ENCODE results near the gene PDE8B.

- TF ChIP-seq POLR2A (IDR thresholded peaks at IDR 0.05; ENCODE audit: borderline replicate concordance, extremely low read depth, insufficient read depth, insufficient read length) = no peak
- TF ChIP-seq, protein P1, sequence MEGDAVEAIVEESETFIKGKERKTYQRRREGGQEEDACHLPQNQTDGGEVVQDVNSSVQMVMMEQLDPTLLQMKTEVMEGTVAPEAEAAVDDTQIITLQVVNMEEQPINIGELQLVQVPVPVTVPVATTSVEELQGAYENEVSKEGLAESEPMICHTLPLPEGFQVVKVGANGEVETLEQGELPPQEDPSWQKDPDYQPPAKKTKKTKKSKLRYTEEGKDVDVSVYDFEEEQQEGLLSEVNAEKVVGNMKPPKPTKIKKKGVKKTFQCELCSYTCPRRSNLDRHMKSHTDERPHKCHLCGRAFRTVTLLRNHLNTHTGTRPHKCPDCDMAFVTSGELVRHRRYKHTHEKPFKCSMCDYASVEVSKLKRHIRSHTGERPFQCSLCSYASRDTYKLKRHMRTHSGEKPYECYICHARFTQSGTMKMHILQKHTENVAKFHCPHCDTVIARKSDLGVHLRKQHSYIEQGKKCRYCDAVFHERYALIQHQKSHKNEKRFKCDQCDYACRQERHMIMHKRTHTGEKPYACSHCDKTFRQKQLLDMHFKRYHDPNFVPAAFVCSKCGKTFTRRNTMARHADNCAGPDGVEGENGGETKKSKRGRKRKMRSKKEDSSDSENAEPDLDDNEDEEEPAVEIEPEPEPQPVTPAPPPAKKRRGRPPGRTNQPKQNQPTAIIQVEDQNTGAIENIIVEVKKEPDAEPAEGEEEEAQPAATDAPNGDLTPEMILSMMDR (IDR thresholded peaks at IDR 0.05 in 2 of 3, conservative IDR thresholded peaks at IDR 0.05 in 1 of 3; ENCODE audit: borderline replicate concordance in 1 of 3, insufficient read depth in 1 of 3, low read depth in 2 of 3, low read length in 2 of 3) = no peak
- no peak for TF ChIP-seq EZH2 (IDR thresholded peaks at IDR 0.05)
- TF ChIP-seq ZNF274 (IDR thresholded peaks at IDR 0.05; ENCODE audit: low read depth, low read length) = no peak
- TF ChIP-seq YY1 (IDR thresholded peaks at IDR 0.05; ENCODE audit: extremely low read depth, insufficient replicate concordance, low read depth, low read length) = no peak
- no peak for TF ChIP-seq RAD21 (IDR thresholded peaks at IDR 0.05; ENCODE audit: low read depth)
- no peak for TF ChIP-seq EGR1 (IDR thresholded peaks at IDR 0.05; ENCODE audit: low read depth)
- no peak for TF ChIP-seq REST (IDR thresholded peaks at IDR 0.05; ENCODE audit: low read depth)
- TF ChIP-seq CBX3 (IDR thresholded peaks at IDR 0.05; ENCODE audit: low read depth) = no peak
- TF ChIP-seq POLR2AphosphoS5 (IDR thresholded peaks at IDR 0.05; ENCODE audit: low read depth, low read length) = no peak
- TF ChIP-seq, protein P2, sequence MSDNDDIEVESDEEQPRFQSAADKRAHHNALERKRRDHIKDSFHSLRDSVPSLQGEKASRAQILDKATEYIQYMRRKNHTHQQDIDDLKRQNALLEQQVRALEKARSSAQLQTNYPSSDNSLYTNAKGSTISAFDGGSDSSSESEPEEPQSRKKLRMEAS (IDR thresholded peaks at IDR 0.05) = no peak
- no peak for TF ChIP-seq TCF7L2 (IDR thresholded peaks at IDR 0.05; ENCODE audit: borderline replicate concordance, extremely low read depth, insufficient read depth, insufficient read length)
Measured at GRCh38 chr5:77322406-77322805, 111.9 kb downstream of the PDE8B start.

Measured in HCT116 (cell line).